ENCODE data around the gene TIMM13.
"Not testable (repeated sequence)": the region's sequence is repeated elsewhere in the genome, so short reads cannot be mapped to it uniquely, and the experiment has no call there.

Gene TIMM13

DNA sequence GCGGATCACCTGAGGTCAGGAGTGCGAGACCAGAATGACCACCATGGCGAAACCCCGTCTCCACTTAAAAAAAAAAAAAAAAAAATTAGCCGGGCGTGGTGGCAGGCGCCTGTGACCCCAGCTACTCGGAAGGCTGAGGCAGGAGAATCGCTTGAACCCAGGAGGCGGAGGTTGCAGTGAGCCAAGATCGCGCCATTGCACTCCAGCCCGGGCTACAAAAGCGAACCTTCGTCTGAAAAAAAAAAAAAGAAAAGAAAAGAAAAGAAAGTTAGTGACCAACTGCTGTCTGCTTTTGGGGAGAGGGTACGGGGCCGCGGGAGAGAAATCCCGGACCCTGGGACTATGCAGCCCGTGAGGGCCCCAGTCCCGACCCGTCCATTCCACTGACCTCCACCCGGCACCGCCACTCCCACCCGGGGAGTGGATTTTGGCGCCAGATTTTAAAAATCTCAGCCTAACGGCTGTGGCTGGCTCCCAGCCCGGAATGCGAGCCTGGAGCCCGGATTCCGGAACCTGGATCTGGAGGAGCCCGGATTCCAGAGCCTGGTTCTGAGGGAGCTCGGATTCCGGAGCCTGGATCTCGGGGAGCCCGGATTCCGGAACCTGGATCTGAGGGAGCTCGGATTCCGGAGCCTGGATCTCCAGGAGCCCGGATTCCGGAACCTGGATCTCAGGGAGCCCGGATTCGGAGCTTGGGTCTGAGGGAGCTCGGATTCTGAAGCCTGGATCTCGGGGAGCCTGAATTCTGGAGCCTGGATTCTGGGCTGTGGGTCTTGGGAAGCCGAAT, 35.4 kb upstream of the TIMM13 start:
- H3K9me2 ChIP-seq (replicated peaks; ENCODE audit: insufficient read depth, low read length) = no peaks in the 10 kb centered on the region
- peak overlapping the region; percentile 82 for H3K4me2 ChIP-seq (ENCODE audit: low read depth, low read length, poor library complexity, severe bottlenecking)
- H3K9me3 ChIP-seq (ENCODE audit: insufficient read depth, low read length) = no peaks in the 10 kb centered on the region
- no peak overlapping the region for H3K4me3 ChIP-seq (ENCODE audit: insufficient read depth, low read length, poor library complexity, severe bottlenecking)
- H3K27me3 ChIP-seq (ENCODE audit: low read length) = no peaks in the 10 kb centered on the region
- H2AFZ ChIP-seq (ENCODE audit: low read depth, low read length, severe bottlenecking) = peak overlapping the region; percentile 96
- H4K20me1 ChIP-seq (ENCODE audit: low read depth, low read length) = no peaks in the 10 kb centered on the region
- no peak overlapping the region for H3K27ac ChIP-seq (ENCODE audit: low read depth, low read length)
- no peak for TF ChIP-seq EZH2phosphoT487 (conservative IDR thresholded peaks at IDR 0.05; ENCODE audit: low read length)
- TF ChIP-seq, protein P1, sequence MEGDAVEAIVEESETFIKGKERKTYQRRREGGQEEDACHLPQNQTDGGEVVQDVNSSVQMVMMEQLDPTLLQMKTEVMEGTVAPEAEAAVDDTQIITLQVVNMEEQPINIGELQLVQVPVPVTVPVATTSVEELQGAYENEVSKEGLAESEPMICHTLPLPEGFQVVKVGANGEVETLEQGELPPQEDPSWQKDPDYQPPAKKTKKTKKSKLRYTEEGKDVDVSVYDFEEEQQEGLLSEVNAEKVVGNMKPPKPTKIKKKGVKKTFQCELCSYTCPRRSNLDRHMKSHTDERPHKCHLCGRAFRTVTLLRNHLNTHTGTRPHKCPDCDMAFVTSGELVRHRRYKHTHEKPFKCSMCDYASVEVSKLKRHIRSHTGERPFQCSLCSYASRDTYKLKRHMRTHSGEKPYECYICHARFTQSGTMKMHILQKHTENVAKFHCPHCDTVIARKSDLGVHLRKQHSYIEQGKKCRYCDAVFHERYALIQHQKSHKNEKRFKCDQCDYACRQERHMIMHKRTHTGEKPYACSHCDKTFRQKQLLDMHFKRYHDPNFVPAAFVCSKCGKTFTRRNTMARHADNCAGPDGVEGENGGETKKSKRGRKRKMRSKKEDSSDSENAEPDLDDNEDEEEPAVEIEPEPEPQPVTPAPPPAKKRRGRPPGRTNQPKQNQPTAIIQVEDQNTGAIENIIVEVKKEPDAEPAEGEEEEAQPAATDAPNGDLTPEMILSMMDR (IDR thresholded peaks at IDR 0.05; ENCODE audit: insufficient read depth, low read length, poor library complexity, severe bottlenecking) = no peak
- no peaks in the 10 kb centered on the region for H3K36me3 ChIP-seq (ENCODE audit: low read length)
- peak overlapping the region; percentile 71 for H3K9ac ChIP-seq (ENCODE audit: low read length)
- H3K79me2 ChIP-seq (ENCODE audit: insufficient read depth, low read length) = no peaks in the 10 kb centered on the region
- H3F3A ChIP-seq (ENCODE audit: insufficient read depth) = peaks cover 16% of the 10 kb centered on the region

DNA sequence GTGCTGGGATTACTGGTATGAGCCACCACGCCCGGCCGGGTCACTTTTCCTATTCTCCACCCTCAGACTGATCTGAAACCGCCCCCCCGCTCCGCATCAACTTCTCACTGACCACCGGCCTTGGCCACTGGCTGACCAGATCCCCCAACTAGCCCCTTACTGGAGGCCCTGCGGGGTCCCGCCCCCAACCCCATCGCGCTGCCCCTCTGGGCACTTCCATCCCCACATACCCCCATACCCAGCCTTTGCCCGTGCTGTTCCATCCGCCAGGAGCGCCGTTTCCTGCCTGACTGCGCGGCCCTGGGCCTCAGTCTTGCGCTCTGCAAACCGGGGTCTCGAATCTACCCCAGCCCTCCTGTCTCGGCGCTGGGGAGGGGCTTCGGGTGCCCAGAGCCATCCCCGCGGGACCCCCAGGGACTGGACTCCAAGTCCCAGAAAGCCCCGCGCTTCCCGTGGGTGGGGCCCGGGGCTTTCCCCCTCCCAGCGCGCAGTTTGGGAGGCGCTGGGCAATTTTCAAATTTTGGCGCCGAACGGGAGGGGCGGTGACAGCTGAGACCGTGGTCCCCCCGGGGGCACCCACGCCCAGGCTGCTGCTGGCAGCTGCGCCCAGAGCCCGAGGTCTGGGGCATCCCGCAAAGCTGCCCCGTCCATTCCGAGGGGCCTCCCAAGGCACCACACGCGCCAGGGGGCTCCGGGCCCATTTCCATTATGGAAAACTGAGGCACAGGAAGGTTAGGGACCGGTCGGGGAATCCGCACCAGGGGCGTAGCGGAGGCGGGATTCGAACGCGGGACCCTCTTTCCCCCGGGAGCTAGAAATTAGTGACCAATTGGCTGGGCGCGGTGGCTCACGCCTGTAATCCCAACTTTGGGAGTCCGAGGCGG, 34.6 kb upstream of the TIMM13 start:
- no peaks in the 10 kb centered on the region for H3K9me2 ChIP-seq (replicated peaks; ENCODE audit: insufficient read depth, low read length)
- no peaks in the 10 kb centered on the region for H3K27me3 ChIP-seq (ENCODE audit: low read length)
- no peaks in the 10 kb centered on the region for H3K9me3 ChIP-seq (ENCODE audit: insufficient read depth, low read length)
- H3K4me3 ChIP-seq (ENCODE audit: insufficient read depth, low read length, poor library complexity, severe bottlenecking) = peak overlapping the region; percentile 81
- peak overlapping the region; percentile 82 for H3K4me2 ChIP-seq (ENCODE audit: low read depth, low read length, poor library complexity, severe bottlenecking)
- H3K9ac ChIP-seq (ENCODE audit: low read length) = peak overlapping the region; percentile 71
- no peaks in the 10 kb centered on the region for H4K20me1 ChIP-seq (ENCODE audit: low read depth, low read length)
- peaks cover 21% of the 10 kb centered on the region for H3F3A ChIP-seq (ENCODE audit: insufficient read depth)
- H3K27ac ChIP-seq (ENCODE audit: low read depth, low read length) = no peak overlapping the region
- no peaks in the 10 kb centered on the region for H3K36me3 ChIP-seq (ENCODE audit: low read length)
- H2AFZ ChIP-seq (ENCODE audit: low read depth, low read length, severe bottlenecking) = peak overlapping the region; percentile 96
- no peaks in the 10 kb centered on the region for H3K79me2 ChIP-seq (ENCODE audit: insufficient read depth, low read length)
- TF ChIP-seq, protein P1 (IDR thresholded peaks at IDR 0.05; ENCODE audit: insufficient read depth, low read length, poor library complexity, severe bottlenecking) = no peak
- TF ChIP-seq EZH2phosphoT487 (conservative IDR thresholded peaks at IDR 0.05; ENCODE audit: low read length) = no peak

DNA sequence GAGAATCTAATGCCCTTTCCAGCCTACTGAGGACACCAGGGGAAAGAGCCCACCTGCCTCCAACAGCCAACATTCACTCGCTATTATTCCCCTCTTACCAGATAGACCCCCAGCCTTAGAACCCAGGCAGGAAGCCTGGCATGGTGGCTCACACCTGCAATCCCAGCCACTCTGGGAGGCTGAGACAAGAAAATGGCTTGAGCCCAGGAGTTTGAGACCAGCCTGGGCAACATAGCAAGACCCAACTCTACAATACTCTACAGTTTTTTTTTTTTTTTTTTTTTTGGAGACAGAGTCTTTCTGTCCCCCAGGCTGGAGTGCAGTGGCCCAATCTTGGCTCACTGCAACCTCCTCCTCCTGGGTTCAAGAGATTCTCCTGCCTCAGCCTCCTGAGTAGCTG, 32.9 kb upstream of the TIMM13 start:
- no peak overlapping the region for H3K4me2 ChIP-seq (ENCODE audit: low read depth, low read length, poor library complexity, severe bottlenecking)
- H3K27ac ChIP-seq (ENCODE audit: low read depth, low read length) = no peak overlapping the region
- no peak overlapping the region for H3K9ac ChIP-seq (ENCODE audit: low read length)
- no peaks in the 10 kb centered on the region for H3K9me2 ChIP-seq (replicated peaks; ENCODE audit: insufficient read depth, low read length)
- no peak for TF ChIP-seq EZH2phosphoT487 (conservative IDR thresholded peaks at IDR 0.05; ENCODE audit: low read length)
- TF ChIP-seq, protein P1 (IDR thresholded peaks at IDR 0.05; ENCODE audit: insufficient read depth, low read length, poor library complexity, severe bottlenecking) = no peak
- no peak overlapping the region for H2AFZ ChIP-seq (ENCODE audit: low read depth, low read length, severe bottlenecking)
- H4K20me1 ChIP-seq (ENCODE audit: low read depth, low read length) = peaks cover 6% of the 10 kb centered on the region; the same call in 1 of the 2 replicates
- H3F3A ChIP-seq (ENCODE audit: insufficient read depth) = peaks cover 21% of the 10 kb centered on the region
- H3K9me3 ChIP-seq (ENCODE audit: insufficient read depth, low read length) = no peaks in the 10 kb centered on the region
- H3K36me3 ChIP-seq (ENCODE audit: low read length) = no peaks in the 10 kb centered on the region
- no peaks in the 10 kb centered on the region for H3K27me3 ChIP-seq (ENCODE audit: low read length)
- peaks cover 14% of the 10 kb centered on the region for H3K79me2 ChIP-seq (ENCODE audit: insufficient read depth, low read length)
- H3K4me3 ChIP-seq (ENCODE audit: insufficient read depth, low read length, poor library complexity, severe bottlenecking) = no peak overlapping the region

DNA sequence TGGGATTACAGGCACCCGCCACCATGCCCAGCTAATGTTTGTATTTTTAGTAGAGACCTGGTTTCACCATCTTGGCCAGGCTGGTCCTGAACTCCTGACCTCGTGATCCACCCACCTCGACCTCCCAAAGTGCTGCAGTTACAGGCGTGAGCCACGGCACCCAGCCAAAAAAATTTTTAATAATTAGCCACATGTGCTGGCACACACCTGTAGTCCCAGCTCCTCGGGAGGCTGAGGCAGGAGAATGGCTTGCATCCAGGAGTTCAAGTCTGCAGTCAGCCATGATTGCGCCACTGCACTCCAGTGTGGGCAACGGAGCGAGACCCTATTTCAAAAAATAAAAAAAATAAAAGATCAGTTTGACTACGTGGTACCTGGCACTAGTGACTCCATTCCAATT, 31.4 kb upstream of the TIMM13 start:
- H3K27ac ChIP-seq (ENCODE audit: low read depth, low read length); H3K36me3 ChIP-seq (ENCODE audit: low read length); H2AFZ ChIP-seq (ENCODE audit: low read depth, low read length, severe bottlenecking); H3K9me2 ChIP-seq (replicated peaks; ENCODE audit: insufficient read depth, low read length); H3K9ac ChIP-seq (ENCODE audit: low read length); H3K4me2 ChIP-seq (ENCODE audit: low read depth, low read length, poor library complexity, severe bottlenecking); H3K9me3 ChIP-seq (ENCODE audit: insufficient read depth, low read length); H3K4me3 ChIP-seq (ENCODE audit: insufficient read depth, low read length, poor library complexity, severe bottlenecking); H3K27me3 ChIP-seq (ENCODE audit: low read length); H4K20me1 ChIP-seq (ENCODE audit: low read depth, low read length): not testable (repeated sequence)
- peaks cover 29% of the 10 kb centered on the region for H3K79me2 ChIP-seq (ENCODE audit: insufficient read depth, low read length)
- peaks cover 17% of the 10 kb centered on the region for H3F3A ChIP-seq (ENCODE audit: insufficient read depth)

Data from SU-DHL-6 (cell line).